ENCODE results near the gene PHF2. TPM values are rescaled to one million over a fixed set of nuclear protein-coding genes. Genes with fewer than 3 reads are reported as not detected.

The PHF2 gene
- total RNA-seq, 1 experiment from 2014 or later = 16.1 TPM

DNA sequence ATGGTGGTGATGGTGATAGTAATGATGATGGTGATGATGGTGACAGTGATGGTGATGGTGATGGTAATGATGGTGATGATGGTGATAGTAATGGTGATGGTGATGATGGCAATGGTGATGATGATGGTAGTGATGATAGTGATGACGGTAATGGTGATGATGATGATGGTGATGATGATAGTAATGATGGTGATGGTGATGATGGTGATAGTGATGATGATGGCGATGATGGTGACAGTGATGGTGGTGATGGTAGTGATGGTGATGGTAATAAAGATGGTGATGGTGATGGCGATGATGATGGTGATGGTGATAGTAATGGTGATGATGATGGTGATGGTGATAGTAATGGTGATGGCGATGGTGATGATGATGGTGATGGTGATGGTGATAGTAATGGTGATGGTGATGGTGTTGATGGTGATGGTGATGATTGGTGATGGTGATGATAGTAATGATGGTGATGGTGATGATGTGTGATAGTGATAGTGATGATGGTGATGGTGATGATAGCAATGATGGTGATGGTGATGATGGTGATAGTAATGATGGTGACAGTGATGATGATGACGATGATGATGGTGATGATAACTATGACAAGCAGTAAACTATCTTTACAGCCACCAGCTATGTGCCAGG is 38.6 kb downstream of the PHF2 start:
- DNase-seq = no peak
- Histone ChIP-seq H4K20me1 (ENCODE audit: insufficient read depth, low read depth, low read length) (no peaks in the 10 kb centered on the region), H3K4me2 (ENCODE audit: low read depth, low read length, poor library complexity, severe bottlenecking) (no peak overlapping the region), H3K79me2 (ENCODE audit: low read length) (peaks cover 96% of the 10 kb centered on the region), H3K27me3 (ENCODE audit: low read length) (no peaks in the 10 kb centered on the region), H3K4me3 (ENCODE audit: low read length) (no peak overlapping the region), H3K9me2 (replicated peaks; ENCODE audit: insufficient read depth, low read length) (no peaks in the 10 kb centered on the region), H3K4me1 (ENCODE audit: low read length) (peaks cover 3% of the 10 kb centered on the region; the same call in 1 of the 2 replicates), H3K9ac (ENCODE audit: low read length) (no peak overlapping the region), H3K36me3 (ENCODE audit: insufficient read depth, low read length) (no peaks in the 10 kb centered on the region; the same call in 1 of the 2 replicates), H3K27ac (ENCODE audit: low read length) (no peak overlapping the region), H3K9me3 (ENCODE audit: low read length) (peaks cover 5% of the 10 kb centered on the region; the same call in 1 of the 2 replicates), H2AFZ (ENCODE audit: low read length) (no peak overlapping the region)

DNA sequence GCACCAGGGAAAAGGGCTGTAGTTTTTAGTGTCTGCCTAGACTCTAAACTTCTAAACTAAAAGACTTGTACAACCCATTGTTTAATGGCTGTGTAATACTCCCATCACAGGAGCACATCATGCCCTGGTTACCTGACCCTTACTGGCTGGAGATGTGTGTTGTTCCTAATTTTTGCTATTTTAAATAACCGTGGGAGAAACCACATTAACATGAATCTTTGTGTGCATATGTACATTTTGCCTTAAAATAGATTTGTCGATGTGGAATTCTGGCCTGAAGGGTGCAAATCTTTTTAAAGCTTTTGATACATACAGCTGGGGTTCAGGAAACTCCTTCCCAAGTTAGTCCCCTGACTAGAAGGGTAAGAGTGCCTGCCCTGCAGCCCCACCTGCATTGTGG is 39.7 kb downstream of the PHF2 start:
- peaks cover 3% of the 10 kb centered on the region; the same call in 1 of the 2 replicates for H3K4me1 ChIP-seq (ENCODE audit: low read length)
- no peaks in the 10 kb centered on the region for H4K20me1 ChIP-seq (ENCODE audit: insufficient read depth, low read depth, low read length)
- H3K36me3 ChIP-seq (ENCODE audit: insufficient read depth, low read length) = no peaks in the 10 kb centered on the region
- no peak for DNase-seq
- H3K9me2 ChIP-seq (replicated peaks; ENCODE audit: insufficient read depth, low read length) = no peaks in the 10 kb centered on the region
- no peaks in the 10 kb centered on the region for H3K27me3 ChIP-seq (ENCODE audit: low read length)
- no peak overlapping the region for H3K9ac ChIP-seq (ENCODE audit: low read length)
- no peak overlapping the region for H3K4me2 ChIP-seq (ENCODE audit: low read depth, low read length, poor library complexity, severe bottlenecking)
- H3K79me2 ChIP-seq (ENCODE audit: low read length) = peaks cover 94% of the 10 kb centered on the region
- H3K27ac ChIP-seq (ENCODE audit: low read length) = no peak overlapping the region
- no peaks in the 10 kb centered on the region for H3K9me3 ChIP-seq (ENCODE audit: low read length)
- no peak overlapping the region for H3K4me3 ChIP-seq (ENCODE audit: low read length)
- no peak overlapping the region for H2AFZ ChIP-seq (ENCODE audit: low read length)

DNA sequence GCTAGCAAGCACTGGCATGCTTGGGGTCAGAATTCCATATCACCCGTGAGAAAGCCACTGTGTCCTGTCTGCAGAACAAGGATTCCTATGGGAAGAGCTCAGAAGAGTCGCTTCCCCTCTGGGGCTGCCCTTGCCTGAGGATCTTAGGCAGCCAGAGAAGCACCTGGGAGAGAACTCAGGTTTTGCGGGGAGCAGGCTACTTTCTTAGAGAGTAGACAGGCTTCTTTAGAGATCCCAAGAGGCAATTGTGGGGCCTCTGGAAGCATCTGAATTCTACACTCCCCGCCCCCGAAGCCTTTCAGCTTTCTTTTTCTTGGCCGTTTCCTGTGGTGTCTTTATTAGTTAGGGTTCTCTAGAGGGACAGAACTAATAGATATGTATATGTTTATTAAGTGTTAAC is 40.9 kb downstream of the PHF2 start:
- H2AFZ ChIP-seq (ENCODE audit: low read length) = no peak overlapping the region
- H3K9me3 ChIP-seq (ENCODE audit: low read length) = no peaks in the 10 kb centered on the region
- H3K27ac ChIP-seq (ENCODE audit: low read length) = no peak overlapping the region
- no peaks in the 10 kb centered on the region for H4K20me1 ChIP-seq (ENCODE audit: insufficient read depth, low read depth, low read length)
- H3K4me2 ChIP-seq (ENCODE audit: low read depth, low read length, poor library complexity, severe bottlenecking) = no peak overlapping the region
- peaks cover 97% of the 10 kb centered on the region for H3K79me2 ChIP-seq (ENCODE audit: low read length)
- no peaks in the 10 kb centered on the region for H3K36me3 ChIP-seq (ENCODE audit: insufficient read depth, low read length)
- H3K27me3 ChIP-seq (ENCODE audit: low read length) = no peaks in the 10 kb centered on the region
- no peaks in the 10 kb centered on the region for H3K9me2 ChIP-seq (replicated peaks; ENCODE audit: insufficient read depth, low read length)
- peaks cover 3% of the 10 kb centered on the region; the same call in 1 of the 2 replicates for H3K4me1 ChIP-seq (ENCODE audit: low read length)
- no peak overlapping the region for H3K9ac ChIP-seq (ENCODE audit: low read length)
- DNase-seq = no peak
- no peak overlapping the region for H3K4me3 ChIP-seq (ENCODE audit: low read length)

DNA sequence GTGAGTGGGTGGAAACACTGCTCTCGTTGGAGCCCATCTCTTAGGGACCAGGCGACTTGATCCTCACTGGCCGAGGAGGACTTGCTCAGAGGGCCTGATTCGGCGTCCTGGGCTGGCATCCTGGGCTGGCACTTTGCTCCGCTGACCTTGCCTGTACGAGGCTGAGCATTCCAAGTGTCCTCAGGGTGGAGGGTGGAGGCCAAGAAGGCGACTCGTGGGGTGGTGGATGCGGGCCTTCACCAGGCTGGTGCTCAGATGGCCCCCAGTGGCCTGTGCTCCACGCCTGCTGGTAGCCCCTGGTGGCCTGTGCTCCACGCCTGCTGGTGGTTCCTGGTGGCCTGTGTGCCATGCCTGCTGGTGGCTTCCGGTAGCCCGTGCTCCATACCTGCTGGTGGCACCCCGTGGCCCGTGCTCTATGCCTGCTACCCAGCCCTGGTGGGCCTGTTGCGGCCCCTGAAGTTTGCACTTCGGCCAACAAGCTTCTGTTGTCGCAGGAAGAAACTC is 42.9 kb downstream of the PHF2 start:
- peaks cover 97% of the 10 kb centered on the region for H3K79me2 ChIP-seq (ENCODE audit: low read length)
- H4K20me1 ChIP-seq (ENCODE audit: insufficient read depth, low read depth, low read length) = no peaks in the 10 kb centered on the region
- no peaks in the 10 kb centered on the region for H3K36me3 ChIP-seq (ENCODE audit: insufficient read depth, low read length)
- no peaks in the 10 kb centered on the region for H3K27me3 ChIP-seq (ENCODE audit: low read length)
- H3K4me3 ChIP-seq (ENCODE audit: low read length) = no peak overlapping the region
- no peaks in the 10 kb centered on the region for H3K9me2 ChIP-seq (replicated peaks; ENCODE audit: insufficient read depth, low read length)
- peaks cover 3% of the 10 kb centered on the region; the same call in 1 of the 2 replicates for H3K9me3 ChIP-seq (ENCODE audit: low read length)
- H3K4me2 ChIP-seq (ENCODE audit: low read depth, low read length, poor library complexity, severe bottlenecking) = no peak overlapping the region
- no peak overlapping the region for H2AFZ ChIP-seq (ENCODE audit: low read length)
- H3K27ac ChIP-seq (ENCODE audit: low read length) = no peak overlapping the region
- H3K9ac ChIP-seq (ENCODE audit: low read length) = no peak overlapping the region
- no peak for DNase-seq
- no peaks in the 10 kb centered on the region for H3K4me1 ChIP-seq (ENCODE audit: low read length)

DNA sequence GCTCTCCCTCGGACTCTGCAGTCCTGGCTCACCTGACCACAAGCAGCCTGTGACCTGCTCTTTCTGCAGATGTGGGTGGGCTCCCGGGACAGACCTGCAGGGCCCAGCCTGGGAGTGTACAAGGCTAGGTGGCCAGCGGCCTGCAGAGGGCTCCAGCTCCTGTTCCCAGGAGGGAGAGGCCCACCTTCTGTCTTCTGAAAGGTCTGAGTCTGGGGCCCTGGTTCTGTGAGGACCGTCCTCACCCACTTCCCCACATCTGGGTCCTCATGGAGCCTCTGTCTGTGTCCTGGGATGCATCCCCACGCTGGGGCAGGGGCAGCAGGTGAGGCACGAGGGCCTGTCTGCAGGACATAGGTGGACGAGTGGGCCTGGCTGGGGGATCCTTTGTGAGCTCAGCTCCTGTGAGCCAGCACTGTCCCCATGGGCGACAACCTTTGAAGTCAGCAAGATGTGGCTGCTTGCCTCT is 43.7 kb downstream of the PHF2 start:
- Histone ChIP-seq H3K9me3 (ENCODE audit: low read length) (peaks cover 7% of the 10 kb centered on the region; the same call in 1 of the 2 replicates), H3K4me2 (ENCODE audit: low read depth, low read length, poor library complexity, severe bottlenecking) (no peak overlapping the region), H2AFZ (ENCODE audit: low read length) (no peak overlapping the region), H3K4me1 (ENCODE audit: low read length) (no peaks in the 10 kb centered on the region), H3K4me3 (ENCODE audit: low read length) (no peak overlapping the region), H3K27ac (ENCODE audit: low read length) (no peak overlapping the region), H4K20me1 (ENCODE audit: insufficient read depth, low read depth, low read length) (no peaks in the 10 kb centered on the region), H3K36me3 (ENCODE audit: insufficient read depth, low read length) (peaks cover 2% of the 10 kb centered on the region; the same call in 1 of the 2 replicates), H3K79me2 (ENCODE audit: low read length) (peaks cover 97% of the 10 kb centered on the region), H3K27me3 (ENCODE audit: low read length) (no peaks in the 10 kb centered on the region), H3K9me2 (replicated peaks; ENCODE audit: insufficient read depth, low read length) (no peaks in the 10 kb centered on the region), H3K9ac (ENCODE audit: low read length) (no peak overlapping the region)
- no peak for DNase-seq

DNA sequence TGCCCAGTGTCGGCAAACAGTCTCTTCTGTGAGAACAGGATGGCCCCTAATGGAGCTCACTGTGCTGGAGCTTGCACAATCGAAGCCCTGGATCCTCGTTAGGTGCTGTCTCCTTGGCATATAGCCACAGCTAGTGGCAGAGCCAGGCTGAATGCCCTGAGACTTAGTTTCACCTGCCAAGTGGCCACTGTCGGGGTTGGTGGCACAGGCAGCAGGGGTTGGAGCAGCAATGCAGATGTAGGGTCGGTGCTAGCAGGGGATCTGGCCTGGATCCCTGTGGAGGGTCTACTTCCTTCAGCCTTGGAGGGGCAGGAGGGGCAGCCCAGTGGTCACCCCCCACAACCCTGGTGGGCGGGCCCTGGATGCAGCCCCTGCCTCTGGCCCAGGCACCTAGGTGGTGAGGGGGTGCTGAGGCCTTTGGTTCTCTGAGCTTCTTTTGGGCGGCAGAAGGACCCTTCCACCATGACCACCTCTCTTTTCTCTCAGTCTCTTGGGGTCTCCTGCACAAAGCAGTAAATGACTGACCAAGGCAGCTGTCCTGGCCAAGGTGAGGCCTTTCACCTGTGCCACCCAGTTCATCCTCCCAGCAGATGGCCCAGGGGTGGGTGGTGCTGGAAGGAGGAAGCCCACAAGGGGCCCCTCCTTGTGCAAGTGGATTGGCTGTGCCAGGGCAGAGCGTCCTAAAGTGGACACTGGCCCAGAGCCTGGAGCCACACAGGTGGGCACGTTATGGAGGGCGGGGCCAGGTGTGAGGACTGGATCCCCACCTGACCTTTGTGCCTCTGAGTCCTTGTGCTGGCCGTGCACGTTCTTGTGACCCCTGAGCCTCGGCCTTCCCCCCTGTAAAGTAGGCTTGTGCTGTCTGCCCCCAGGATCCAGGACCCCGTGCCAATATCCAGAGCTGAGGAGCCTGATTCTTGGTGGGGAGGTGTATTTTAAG is 44.8 kb downstream of the PHF2 start:
- Histone ChIP-seq H3K36me3 (ENCODE audit: insufficient read depth, low read length) (peaks cover 3% of the 10 kb centered on the region; the same call in 1 of the 2 replicates), H3K9ac (ENCODE audit: low read length) (no peak overlapping the region), H3K9me2 (replicated peaks; ENCODE audit: insufficient read depth, low read length) (no peaks in the 10 kb centered on the region), H3K27ac (ENCODE audit: low read length) (no peak overlapping the region), H3K27me3 (ENCODE audit: low read length) (no peaks in the 10 kb centered on the region), H3K4me1 (ENCODE audit: low read length) (no peaks in the 10 kb centered on the region), H3K9me3 (ENCODE audit: low read length) (peaks cover 7% of the 10 kb centered on the region; the same call in 1 of the 2 replicates), H3K4me2 (ENCODE audit: low read depth, low read length, poor library complexity, severe bottlenecking) (no peak overlapping the region), H2AFZ (ENCODE audit: low read length) (no peak overlapping the region), H3K79me2 (ENCODE audit: low read length) (peaks cover 97% of the 10 kb centered on the region), H3K4me3 (ENCODE audit: low read length) (no peak overlapping the region), H4K20me1 (ENCODE audit: insufficient read depth, low read depth, low read length) (no peaks in the 10 kb centered on the region)
- DNase-seq = no peak

DNA sequence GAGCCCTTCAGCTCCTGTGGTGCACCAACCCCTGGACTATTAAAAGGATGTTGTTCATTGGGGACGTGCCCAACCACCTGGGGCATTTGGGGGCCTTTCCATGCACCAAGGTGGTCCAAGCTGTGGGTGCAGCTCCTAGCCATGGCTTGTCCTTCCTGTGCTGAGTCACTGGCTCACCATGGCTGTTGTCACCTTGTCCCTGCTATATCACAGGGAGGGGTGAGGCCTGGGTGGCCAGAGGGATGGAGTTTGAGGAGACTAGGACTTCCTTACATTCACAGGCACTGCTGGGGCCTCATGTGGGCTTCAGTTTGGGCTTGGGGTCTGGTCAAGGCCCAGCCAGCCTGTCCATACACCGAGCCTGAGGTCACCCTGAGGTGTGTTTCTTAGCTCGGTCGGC is 45.5 kb downstream of the PHF2 start:
- no peaks in the 10 kb centered on the region for H3K27me3 ChIP-seq (ENCODE audit: low read length)
- H3K9me3 ChIP-seq (ENCODE audit: low read length) = peaks cover 12% of the 10 kb centered on the region; the same call in 1 of the 2 replicates
- no peak overlapping the region for H3K4me3 ChIP-seq (ENCODE audit: low read length)
- H3K36me3 ChIP-seq (ENCODE audit: insufficient read depth, low read length) = peaks cover 3% of the 10 kb centered on the region; the same call in 1 of the 2 replicates
- no peak for DNase-seq
- H4K20me1 ChIP-seq (ENCODE audit: insufficient read depth, low read depth, low read length) = no peaks in the 10 kb centered on the region
- H3K27ac ChIP-seq (ENCODE audit: low read length) = no peak overlapping the region
- H3K4me1 ChIP-seq (ENCODE audit: low read length) = no peaks in the 10 kb centered on the region
- no peak overlapping the region for H2AFZ ChIP-seq (ENCODE audit: low read length)
- H3K4me2 ChIP-seq (ENCODE audit: low read depth, low read length, poor library complexity, severe bottlenecking) = no peak overlapping the region
- no peak overlapping the region for H3K9ac ChIP-seq (ENCODE audit: low read length)
- H3K9me2 ChIP-seq (replicated peaks; ENCODE audit: insufficient read depth, low read length) = no peaks in the 10 kb centered on the region
- peaks cover 97% of the 10 kb centered on the region for H3K79me2 ChIP-seq (ENCODE audit: low read length)

DNA sequence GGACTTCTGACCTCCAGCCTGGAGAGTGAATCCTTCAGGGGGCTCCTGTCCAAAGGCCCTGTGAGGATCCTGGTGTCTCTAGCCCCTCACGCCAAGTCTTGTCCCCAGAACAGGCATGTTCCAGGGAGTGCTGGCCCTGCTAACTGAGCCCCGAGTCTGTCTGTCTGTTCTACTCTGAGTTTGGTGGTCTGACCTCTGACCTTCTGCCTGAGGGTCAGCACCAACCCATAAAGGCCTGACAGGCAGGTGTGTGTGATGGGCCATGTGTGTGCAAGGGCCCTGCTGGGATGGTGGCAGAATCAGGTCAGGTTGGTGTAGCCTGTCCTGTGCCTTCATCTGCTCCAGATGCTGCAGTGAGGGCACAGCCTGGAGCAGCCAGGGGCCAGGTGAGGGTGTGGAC is 46.3 kb downstream of the PHF2 start:
- Histone ChIP-seq H4K20me1 (ENCODE audit: insufficient read depth, low read depth, low read length) (no peaks in the 10 kb centered on the region), H3K27ac (ENCODE audit: low read length) (no peak overlapping the region), H3K27me3 (ENCODE audit: low read length) (no peaks in the 10 kb centered on the region), H3K4me2 (ENCODE audit: low read depth, low read length, poor library complexity, severe bottlenecking) (no peak overlapping the region), H3K9me2 (replicated peaks; ENCODE audit: insufficient read depth, low read length) (no peaks in the 10 kb centered on the region), H3K36me3 (ENCODE audit: insufficient read depth, low read length) (peaks cover 5% of the 10 kb centered on the region; the same call in 1 of the 2 replicates), H3K9me3 (ENCODE audit: low read length) (peaks cover 17% of the 10 kb centered on the region), H3K4me3 (ENCODE audit: low read length) (no peak overlapping the region), H3K4me1 (ENCODE audit: low read length) (no peaks in the 10 kb centered on the region), H2AFZ (ENCODE audit: low read length) (no peak overlapping the region), H3K79me2 (ENCODE audit: low read length) (peaks cover 97% of the 10 kb centered on the region), H3K9ac (ENCODE audit: low read length) (no peak overlapping the region)
- DNase-seq = no peak

All from Karpas-422 (cell line).